ENCODE data around the gene TNRC6C. TPM values are rescaled to one million over a fixed set of nuclear protein-coding genes. Genes with fewer than 3 reads are reported as not detected.
A peak's percentile ranks its signal among the peaks of the same experiment; 100 is the strongest.
"Not testable (repeated sequence)": the region's sequence is repeated elsewhere in the genome, so short reads cannot be mapped to it uniquely, and the experiment has no call there.

Gene TNRC6C
- total and polyA plus RNA-seq, 9 of the 15 experiments (the other 6 are each of a cell fraction or from before 2014, with no cell fraction given) = 0.20 to 4.9 (median 2.3) TPM

- POLR2A ChIA-PET = interaction anchor here (1.1 to 1.5 kb wide), 3 partner anchors 12 to 18 kb away, joined by 3 to 5 read pairs (median 5); no protein-coding TSS in a partner anchor
- H2AFZ ChIP-seq (ENCODE audit: low read depth, low read length); BruUV-seq (replicated peaks); H3K9me3 ChIP-seq (replicated peaks; ENCODE audit: control insufficient read depth, insufficient read depth, low read depth, low read length); H3K4me2 ChIP-seq (ENCODE audit: insufficient read depth, low read length); H3K79me2 ChIP-seq (ENCODE audit: control insufficient read depth, insufficient read depth, low read length); intact Hi-C loops (cut with micrococcal nuclease); ATAC-seq; H4K20me1 ChIP-seq (replicated peaks; ENCODE audit: control insufficient read depth, insufficient read depth, low read length); H3K4me1 ChIP-seq (replicated peaks in 1 of 2; ENCODE audit: control insufficient read depth in 2 of 2, insufficient read depth in 2 of 2, low read length in 2 of 2); H3K9me1 ChIP-seq (ENCODE audit: control insufficient read depth, insufficient read depth, low read length); H3K27me3 ChIP-seq (ENCODE audit: control insufficient read depth in 2 of 2, insufficient read depth in 2 of 2, low read length in 2 of 2); CTCF ChIA-PET (ENCODE audit: low intra/inter-chr PET ratio); H3K27ac ChIP-seq (ENCODE audit: extremely low read depth, low read depth, low read length); H3K36me3 ChIP-seq (ENCODE audit: control insufficient read depth, insufficient read depth, low read length); FAIRE-seq; H3K9ac ChIP-seq (ENCODE audit: insufficient read depth in 1 of 2, low read depth in 2 of 2, low read length in 2 of 2); H3K4me3 ChIP-seq; in situ Hi-C loops (cut with MboI); DNase-seq (ENCODE audit: extremely low read depth in 1 of 4, low spot score in 3 of 4): not testable (repeated sequence)
- WGBS (ENCODE audit: insufficient coverage, low coverage, missing lambda C conversion rate) = 89% methylated on average over 4 of the region's 4 CpGs
- peak; percentile 59 for TF ChIP-seq ZNF121 (CRISPR knock-in tag; conservative IDR thresholded peaks at IDR 0.05)
Measured at GRCh38 chr17:78066976-78067375, 108.5 kb downstream of the TNRC6C start.

- in situ Hi-C loops (cut with MboI) (no loop called here), intact Hi-C loops (cut with micrococcal nuclease) (no loop called here)
- Histone ChIP-seq H3K36me3 (ENCODE audit: control insufficient read depth, insufficient read depth, low read length) (peaks cover 29% of the 10 kb centered on the region; the same call in 2 of the 3 replicates), H2AFZ (ENCODE audit: low read depth, low read length) (no peak overlapping the region), H3K27ac (ENCODE audit: extremely low read depth, low read depth, low read length) (no peak overlapping the region), H3K4me3 (no peak overlapping the region), H3K4me1 (replicated peaks in 1 of 2; ENCODE audit: control insufficient read depth in 2 of 2, insufficient read depth in 2 of 2, low read length in 2 of 2) (0 out of 5 replicates have a peak, but pooled peaks cover 0 to 1% of the 10 kb centered on the region in 2 experiments), H3K79me2 (ENCODE audit: control insufficient read depth, insufficient read depth, low read length) (no peaks in the 10 kb centered on the region), H3K9ac (ENCODE audit: insufficient read depth in 1 of 2, low read depth in 2 of 2, low read length in 2 of 2) (no peak overlapping the region), H4K20me1 (replicated peaks; ENCODE audit: control insufficient read depth, insufficient read depth, low read length) (no peaks in the 10 kb centered on the region), H3K27me3 (ENCODE audit: control insufficient read depth in 2 of 2, insufficient read depth in 2 of 2, low read length in 2 of 2) (no peaks in the 10 kb centered on the region), H3K4me2 (ENCODE audit: insufficient read depth, low read length) (no peak overlapping the region), H3K9me1 (ENCODE audit: control insufficient read depth, insufficient read depth, low read length) (no peaks in the 10 kb centered on the region), H3K9me3 (replicated peaks; ENCODE audit: control insufficient read depth, insufficient read depth, low read depth, low read length) (no peaks in the 10 kb centered on the region)
- ChIA-PET CTCF (ENCODE audit: low intra/inter-chr PET ratio) (no interaction called here), POLR2A (no interaction called here)
- WGBS (ENCODE audit: insufficient coverage, low coverage, missing lambda C conversion rate) = 53% methylated on average over 4 of the region's 4 CpGs
- DNase-seq (ENCODE audit: extremely low read depth in 1 of 4, low spot score in 3 of 4) (no peak), FAIRE-seq (no peak), ATAC-seq (no peak)
- BruUV-seq (replicated peaks) = no TSS peak
- no peak for TF ChIP-seq ZNF224 (CRISPR knock-in tag; IDR thresholded peaks at IDR 0.05)
- TF ChIP-seq SMAD3 (CRISPR knock-in tag; conservative IDR thresholded peaks at IDR 0.05) = no peak
- TF ChIP-seq UBTF (IDR thresholded peaks at IDR 0.05; ENCODE audit: borderline replicate concordance in 1 of 2, low read depth in 2 of 2, low read length in 2 of 2) = no peak
Measured at GRCh38 chr17:78069695-78070094, 111.2 kb downstream of the TNRC6C start.
